ENCODE data around the gene TMEM234.

DNA sequence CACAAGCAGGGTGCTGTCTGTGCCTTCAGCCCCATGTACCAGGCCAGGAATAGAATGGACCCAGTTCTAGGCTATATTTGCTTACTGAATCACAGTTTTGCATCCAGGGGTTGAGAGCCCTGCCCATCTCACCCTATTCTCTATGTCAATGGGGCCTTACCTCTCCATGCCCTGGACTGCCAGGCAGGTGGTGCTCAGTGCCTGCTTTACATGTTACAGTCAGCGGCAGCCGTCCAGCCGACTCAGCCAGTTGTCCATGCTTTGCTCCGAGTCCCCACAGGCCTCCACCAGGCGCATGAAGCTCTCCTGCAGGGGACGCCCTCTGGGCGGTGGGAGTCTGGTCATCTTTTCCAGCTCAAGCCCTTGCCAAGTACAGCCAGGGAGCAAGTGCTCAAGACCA, 12.6 kb upstream of the TMEM234 start:
- TF ChIP-seq, protein P1, sequence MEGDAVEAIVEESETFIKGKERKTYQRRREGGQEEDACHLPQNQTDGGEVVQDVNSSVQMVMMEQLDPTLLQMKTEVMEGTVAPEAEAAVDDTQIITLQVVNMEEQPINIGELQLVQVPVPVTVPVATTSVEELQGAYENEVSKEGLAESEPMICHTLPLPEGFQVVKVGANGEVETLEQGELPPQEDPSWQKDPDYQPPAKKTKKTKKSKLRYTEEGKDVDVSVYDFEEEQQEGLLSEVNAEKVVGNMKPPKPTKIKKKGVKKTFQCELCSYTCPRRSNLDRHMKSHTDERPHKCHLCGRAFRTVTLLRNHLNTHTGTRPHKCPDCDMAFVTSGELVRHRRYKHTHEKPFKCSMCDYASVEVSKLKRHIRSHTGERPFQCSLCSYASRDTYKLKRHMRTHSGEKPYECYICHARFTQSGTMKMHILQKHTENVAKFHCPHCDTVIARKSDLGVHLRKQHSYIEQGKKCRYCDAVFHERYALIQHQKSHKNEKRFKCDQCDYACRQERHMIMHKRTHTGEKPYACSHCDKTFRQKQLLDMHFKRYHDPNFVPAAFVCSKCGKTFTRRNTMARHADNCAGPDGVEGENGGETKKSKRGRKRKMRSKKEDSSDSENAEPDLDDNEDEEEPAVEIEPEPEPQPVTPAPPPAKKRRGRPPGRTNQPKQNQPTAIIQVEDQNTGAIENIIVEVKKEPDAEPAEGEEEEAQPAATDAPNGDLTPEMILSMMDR (IDR thresholded peaks at IDR 0.05; ENCODE audit: poor library complexity), result no peak
- TF ChIP-seq EZH2 (IDR thresholded peaks at IDR 0.05; ENCODE audit: borderline replicate concordance) (no peak), EZH2phosphoT487 (IDR thresholded peaks at IDR 0.05; ENCODE audit: low read depth, severe bottlenecking, unreplicated experiment) (no peak)

Measured in hepatocyte (in vitro differentiated cells).